OCI-LY1 (cell line): Measurements from ENCODE around the gene SPTB.

Experiments
- H2AFZ ChIP-seq: fragments of 200-600 bp; sonication (generic), shearing (Covaris generic); 2 replicates; pipeline ENCODE4 v1.6.0; 2014; ENCODE audit warnings: antibody characterized with exemption, mild to moderate bottlenecking, low read length
- H3F3A ChIP-seq: fragments of 200-600 bp; sonication (generic), shearing (Covaris generic); 2 replicates; pipeline ENCODE4 v1.6.0; 2014; ENCODE audit warnings: mild to moderate bottlenecking, antibody characterized with exemption, low read length, moderate library complexity; ENCODE audit not compliant: insufficient read depth
- H3K27ac ChIP-seq: fragments of 200-600 bp; sonication (generic); 2 replicates; pipeline ENCODE4 v1.5.1; 2014; ENCODE audit warnings: low read length, mixed run types, mild to moderate bottlenecking, low read depth; ENCODE audit not compliant: poor library complexity, severe bottlenecking
- H3K27me3 ChIP-seq: fragments of 200-600 bp; sonication (generic); 2 replicates; pipeline ENCODE4 v1.6.0; 2014; ENCODE audit warnings: antibody characterized with exemption, mild to moderate bottlenecking, low read length, moderate library complexity; ENCODE audit not compliant: insufficient read depth
- H3K36me3 ChIP-seq: fragments of 200-600 bp; sonication (generic); 2 replicates; pipeline ENCODE4 v1.6.1; 2014; ENCODE audit warnings: mild to moderate bottlenecking, antibody characterized with exemption, low read length, moderate library complexity, mixed read lengths; ENCODE audit not compliant: insufficient read depth
- H3K4me1 ChIP-seq: fragments of 200-600 bp; sonication (generic); 2 replicates; pipeline ENCODE4 v1.5.1; 2014; ENCODE audit warnings: mild to moderate bottlenecking, low read length, moderate library complexity; ENCODE audit not compliant: insufficient read depth, severe bottlenecking
- H3K4me2 ChIP-seq: fragments of 200-600 bp; sonication (generic), shearing (Covaris generic); 2 replicates; pipeline ENCODE4 v1.6.1; 2014; ENCODE audit warnings: low read length
- H3K4me3 ChIP-seq: fragments of 200-600 bp; sonication (generic); 2 replicates; pipeline ENCODE4 v1.5.1; 2014; ENCODE audit warnings: low read length, low read depth, mild to moderate bottlenecking, mixed read lengths; ENCODE audit not compliant: poor library complexity, severe bottlenecking
- H3K79me2 ChIP-seq: fragments of 200-600 bp; shearing (Covaris generic); 2 replicates; pipeline ENCODE4 v1.6.1; 2016; ENCODE audit warnings: mixed run types, low read length, mixed read lengths; ENCODE audit not compliant: insufficient read depth
- H3K9ac ChIP-seq: fragments of 200-600 bp; sonication (generic), shearing (Covaris generic); 2 replicates; pipeline ENCODE4 v1.6.1; 2014; ENCODE audit warnings: mild to moderate bottlenecking, low read length, mixed read lengths
- H3K9me2 ChIP-seq: fragments of 200-600 bp; sonication (generic), shearing (Covaris generic); 2 replicates; pipeline ENCODE4 v1.6.1; 2014; ENCODE audit warnings: low read depth, mild to moderate bottlenecking, low read length, mixed read lengths
- H3K9me3 ChIP-seq: fragments of 200-600 bp; shearing (Covaris generic); 2 replicates; pipeline ENCODE4 v1.6.1; 2014; ENCODE audit warnings: low read length, mixed read lengths
- H4K20me1 ChIP-seq: fragments of 200-600 bp; sonication (generic), shearing (Covaris generic); 2 replicates; pipeline ENCODE4 v1.6.0; 2016; ENCODE audit warnings: mild to moderate bottlenecking, low read length; ENCODE audit not compliant: insufficient read depth
- EZH2 ChIP-seq: fragments of 200-600 bp; sonication (generic), shearing (Covaris generic); IDR thresholded peaks from 2 replicates; pipeline ENCODE4 v1.8.0; 2017; ENCODE audit warnings: borderline replicate concordance, mixed run types, mild to moderate bottlenecking, antibody characterized with exemption, low read length, moderate library complexity, mixed read lengths
- TF ChIP-seq, protein P1 (sequence below): fragments of 200-600 bp; sonication (generic), shearing (Covaris generic); IDR thresholded peaks from 2 replicates; pipeline ENCODE4 v1.5.1; 2017; ENCODE audit warnings: mild to moderate bottlenecking, antibody characterized with exemption, low read length, moderate library complexity, mixed read lengths

The SPTB gene

DNA sequence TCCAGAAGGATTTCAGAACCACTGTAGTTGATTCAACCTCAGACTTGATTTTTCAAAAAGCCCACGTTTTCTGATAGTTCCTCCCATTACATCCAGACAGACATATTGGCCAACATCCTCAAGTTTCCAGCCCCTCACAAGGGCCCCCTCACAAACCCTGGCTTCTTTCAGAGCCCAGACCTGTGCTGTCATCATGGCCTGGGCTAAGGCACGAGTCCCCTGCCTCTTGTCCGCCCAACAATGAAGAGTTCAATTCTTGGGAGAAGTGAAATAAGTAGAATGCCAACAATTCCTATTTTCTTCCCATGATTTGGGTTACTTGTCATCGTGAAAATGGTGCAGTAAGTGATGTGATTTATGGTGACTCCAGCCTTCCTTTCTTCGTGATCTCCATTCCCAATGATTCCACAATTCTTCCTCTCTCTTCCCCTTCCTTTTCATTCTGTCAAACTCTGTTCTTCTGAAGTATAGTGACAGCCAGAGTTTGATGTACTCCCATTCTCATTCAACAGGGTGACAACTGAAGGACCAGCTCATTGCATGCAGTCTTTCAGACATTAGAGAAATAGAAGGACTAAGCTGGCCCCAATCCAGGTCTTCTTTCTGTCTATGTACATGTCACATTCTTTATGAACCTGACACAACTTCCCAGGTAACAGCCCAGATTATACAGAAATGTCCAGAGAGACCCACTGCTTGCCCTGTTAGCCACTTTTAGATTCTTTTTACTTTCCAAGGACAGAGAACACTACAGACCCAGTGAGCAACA lies 29.2 kb downstream of the SPTB start:
- Histone ChIP-seq H3K9me3 (no peaks in the 10 kb centered on the region), H3K4me1 (no peaks in the 10 kb centered on the region), H3K4me2 (no peak overlapping the region), H2AFZ (no peak overlapping the region), H3K79me2 (no peaks in the 10 kb centered on the region), H3K27ac (no peak overlapping the region), H3F3A (no peaks in the 10 kb centered on the region), H3K9ac (no peak overlapping the region), H3K4me3 (no peak overlapping the region), H3K27me3 (no peaks in the 10 kb centered on the region; the same call in 1 of the 2 replicates), H3K9me2 (no peaks in the 10 kb centered on the region), H4K20me1 (no peaks in the 10 kb centered on the region), H3K36me3 (no peaks in the 10 kb centered on the region)
- TF ChIP-seq, protein P1, sequence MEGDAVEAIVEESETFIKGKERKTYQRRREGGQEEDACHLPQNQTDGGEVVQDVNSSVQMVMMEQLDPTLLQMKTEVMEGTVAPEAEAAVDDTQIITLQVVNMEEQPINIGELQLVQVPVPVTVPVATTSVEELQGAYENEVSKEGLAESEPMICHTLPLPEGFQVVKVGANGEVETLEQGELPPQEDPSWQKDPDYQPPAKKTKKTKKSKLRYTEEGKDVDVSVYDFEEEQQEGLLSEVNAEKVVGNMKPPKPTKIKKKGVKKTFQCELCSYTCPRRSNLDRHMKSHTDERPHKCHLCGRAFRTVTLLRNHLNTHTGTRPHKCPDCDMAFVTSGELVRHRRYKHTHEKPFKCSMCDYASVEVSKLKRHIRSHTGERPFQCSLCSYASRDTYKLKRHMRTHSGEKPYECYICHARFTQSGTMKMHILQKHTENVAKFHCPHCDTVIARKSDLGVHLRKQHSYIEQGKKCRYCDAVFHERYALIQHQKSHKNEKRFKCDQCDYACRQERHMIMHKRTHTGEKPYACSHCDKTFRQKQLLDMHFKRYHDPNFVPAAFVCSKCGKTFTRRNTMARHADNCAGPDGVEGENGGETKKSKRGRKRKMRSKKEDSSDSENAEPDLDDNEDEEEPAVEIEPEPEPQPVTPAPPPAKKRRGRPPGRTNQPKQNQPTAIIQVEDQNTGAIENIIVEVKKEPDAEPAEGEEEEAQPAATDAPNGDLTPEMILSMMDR, result no peak
- TF ChIP-seq EZH2, result no peak

DNA sequence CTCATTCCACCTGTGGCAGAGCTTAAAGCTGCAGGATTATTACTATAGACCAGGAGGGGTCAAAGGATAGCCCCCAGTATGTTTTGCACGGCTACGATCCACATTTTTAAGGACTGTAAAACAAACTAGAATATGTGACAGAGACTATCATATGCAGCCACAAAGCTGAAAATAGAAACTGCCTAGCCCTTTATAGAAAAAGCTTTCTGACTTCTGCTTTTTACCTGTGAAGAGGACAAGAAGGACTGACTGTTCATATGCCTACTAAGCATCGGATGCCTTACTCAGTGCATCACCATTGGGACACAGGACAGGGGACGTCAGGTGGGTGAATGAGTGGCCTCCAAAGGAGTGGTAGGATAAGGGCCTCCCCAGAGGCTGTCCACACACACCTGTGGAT lies 29.8 kb downstream of the SPTB start:
- H3K4me2 ChIP-seq, result no peak overlapping the region
- H3F3A ChIP-seq, result no peaks in the 10 kb centered on the region
- H2AFZ ChIP-seq, result no peak overlapping the region
- no peaks in the 10 kb centered on the region for H4K20me1 ChIP-seq
- no peak overlapping the region for H3K4me3 ChIP-seq
- no peaks in the 10 kb centered on the region for H3K79me2 ChIP-seq
- H3K9me2 ChIP-seq, result no peaks in the 10 kb centered on the region
- H3K27ac ChIP-seq, result no peak overlapping the region
- TF ChIP-seq EZH2, result no peak
- TF ChIP-seq, protein P1, result no peak
- no peaks in the 10 kb centered on the region for H3K36me3 ChIP-seq
- H3K4me1 ChIP-seq, result no peaks in the 10 kb centered on the region
- no peaks in the 10 kb centered on the region for H3K9me3 ChIP-seq
- no peak overlapping the region for H3K9ac ChIP-seq
- H3K27me3 ChIP-seq, result no peaks in the 10 kb centered on the region; the same call in 1 of the 2 replicates

DNA sequence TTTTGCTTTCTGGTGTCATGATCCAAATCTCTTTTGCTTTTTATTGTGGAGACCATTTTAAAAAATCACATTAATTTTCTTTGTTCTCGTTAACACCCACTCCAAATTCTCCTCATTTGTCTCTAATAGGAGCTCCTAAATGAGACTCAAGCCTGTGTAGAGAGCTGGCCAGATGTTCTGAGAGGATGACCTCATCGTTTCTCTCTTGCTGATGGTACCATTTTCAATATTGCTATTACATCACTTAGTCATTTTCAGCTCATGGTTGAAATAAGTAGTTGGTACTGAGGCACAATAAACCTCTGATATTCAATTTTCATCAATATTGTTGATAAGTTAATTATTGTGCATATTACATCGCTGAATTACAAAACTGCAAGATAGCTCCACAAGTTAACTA lies 31.5 kb downstream of the SPTB start:
- no peaks in the 10 kb centered on the region for H3K79me2 ChIP-seq
- H3K4me3 ChIP-seq, result no peak overlapping the region
- H3K9me3 ChIP-seq, result no peaks in the 10 kb centered on the region
- H3K36me3 ChIP-seq, result no peaks in the 10 kb centered on the region
- no peak overlapping the region for H3K27ac ChIP-seq
- no peak for TF ChIP-seq EZH2
- TF ChIP-seq, protein P1, result no peak
- no peaks in the 10 kb centered on the region for H3K4me1 ChIP-seq
- H3K9me2 ChIP-seq, result no peaks in the 10 kb centered on the region
- H4K20me1 ChIP-seq, result no peaks in the 10 kb centered on the region
- H3K27me3 ChIP-seq, result no peaks in the 10 kb centered on the region; the same call in 1 of the 2 replicates
- H2AFZ ChIP-seq, result no peak overlapping the region
- H3F3A ChIP-seq, result no peaks in the 10 kb centered on the region
- H3K9ac ChIP-seq, result no peak overlapping the region
- H3K4me2 ChIP-seq, result no peak overlapping the region
